ENCODE data around the gene ARHGAP44. TPM values are rescaled to one million over a fixed set of nuclear protein-coding genes. Genes with fewer than 3 reads are reported as not detected.

ARHGAP44 gene
- total and polyA plus RNA-seq, 2 of the 8 experiments (the other 6 are each of a cell fraction or from before 2014, with no cell fraction given), result 6.2 to 22.2 TPM

DNA sequence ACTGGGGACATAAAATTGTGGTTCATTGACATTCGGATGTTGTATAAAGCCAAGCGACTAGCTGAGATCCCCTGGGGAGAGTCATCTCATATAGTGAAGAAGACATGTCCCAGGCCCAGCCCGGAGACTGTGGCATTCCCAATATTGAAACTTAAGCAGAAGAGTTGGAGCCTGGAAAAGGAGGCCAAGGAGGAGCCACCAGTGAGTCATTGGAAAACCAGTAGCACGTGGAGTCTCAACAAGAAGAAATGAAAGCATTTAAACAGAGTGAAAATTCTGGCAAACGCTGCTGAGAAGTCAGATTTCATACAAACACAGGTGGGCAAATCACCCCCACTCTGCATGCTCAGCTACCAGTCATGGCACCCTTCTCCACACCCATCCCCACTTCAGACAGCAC, 237.9 kb downstream of the ARHGAP44 start:
- Histone ChIP-seq H4K20me1 (replicated peaks in 1 of 2; ENCODE audit: control insufficient read depth in 1 of 2, insufficient read depth in 2 of 2, low read length in 2 of 2) (no peaks in the 10 kb centered on the region), H3K9ac (replicated peaks in 1 of 4; ENCODE audit: extremely low read depth in 1 of 4, low read depth in 3 of 4, low read length in 3 of 4) (no peak overlapping the region), H3K79me1 (ENCODE audit: low read depth, low read length) (no peaks in the 10 kb centered on the region), H3K4me2 (ENCODE audit: insufficient read depth in 1 of 2, low read depth in 2 of 2, low read length in 2 of 2) (no peak overlapping the region), H2BK12ac (ENCODE audit: low read depth, low read length) (no peak overlapping the region), H3K4me1 (replicated peaks in 1 of 4; ENCODE audit: control insufficient read depth in 3 of 4, insufficient read depth in 4 of 4, low read length in 3 of 4) (peaks cover 0 to 5% (median 4%) of the 10 kb centered on the region in 4 experiments; a peak in 3 of 7 replicates), H3K18ac (ENCODE audit: extremely low read depth, low read length) (no peak overlapping the region), H3K14ac (ENCODE audit: insufficient read length) (no peak overlapping the region), H3K36me3 (ENCODE audit: control insufficient read depth in 2 of 4, insufficient read depth in 4 of 4, low read length in 3 of 4) (no peaks in the 10 kb centered on the region), H4K91ac (replicated peaks; ENCODE audit: insufficient read length, low read length) (no peak overlapping the region), H3K79me2 (ENCODE audit: control insufficient read depth in 1 of 2, insufficient read depth in 2 of 2, low read length in 2 of 2) (no peaks in the 10 kb centered on the region), H4K8ac (ENCODE audit: extremely low read depth, insufficient read depth, low read length) (no peak overlapping the region), H2BK15ac (ENCODE audit: low read length) (no peak overlapping the region), H2BK20ac (ENCODE audit: low read length) (no peak overlapping the region), H3K23me2 (ENCODE audit: low read depth, low read length) (peaks cover 4% of the 10 kb centered on the region; the same call in 1 of the 2 replicates), H2AFZ (ENCODE audit: low read length) (no peak overlapping the region), H4K5ac (ENCODE audit: insufficient read length, low read depth, low read length) (no peak overlapping the region), H3K56ac (replicated peaks; ENCODE audit: insufficient read length, low read depth, low read length) (no peak overlapping the region), H2AK5ac (ENCODE audit: low read depth, low read length) (no peak overlapping the region), H3K23ac (ENCODE audit: insufficient read length) (no peak overlapping the region), H3K27ac (ENCODE audit: low read depth, low read length) (no peak overlapping the region), H2BK5ac (ENCODE audit: low read depth, low read length) (no peak overlapping the region), H3K4ac (replicated peaks; ENCODE audit: insufficient read length, low read depth, low read length) (no peak overlapping the region), H3K9me3 (ENCODE audit: insufficient read depth in 2 of 2, low read depth in 1 of 2, low read length in 1 of 2) (no peaks in the 10 kb centered on the region), H3K4me3 (ENCODE audit: extremely low read depth in 1 of 4, insufficient read depth in 2 of 4, low read depth in 3 of 4, low read length in 4 of 4) (no peak overlapping the region), H2BK120ac (replicated peaks; ENCODE audit: low read depth, low read length) (no peak overlapping the region), H3K27me3 (replicated peaks in 1 of 4; ENCODE audit: control insufficient read depth in 3 of 4, extremely low read depth in 1 of 4, insufficient read depth in 3 of 4, low read length in 3 of 4) (no peaks in the 10 kb centered on the region)
- FAIRE-seq, result no peak
- POLR2A ChIA-PET (ENCODE audit: partially characterized antibody), result no interaction called here
- TF ChIP-seq BRCA1 (IDR thresholded peaks at IDR 0.05; ENCODE audit: low read depth, low read length) (no peak), GABPA (IDR thresholded peaks at IDR 0.05; ENCODE audit: borderline replicate concordance, insufficient read depth, low read length) (no peak)
- 89% methylated on average over 5 of the region's 5 CpGs; no CpG with 5 or more reads in 1 of the 2 experiments for WGBS, 2 experiments (ENCODE audit: extremely low coverage in 1 of 2, insufficient coverage in 1 of 2, insufficient read length in 1 of 2, insufficient replicate concordance in 2 of 2, low coverage in 1 of 2, low lambda C conversion rate in 2 of 2, missing lambda C conversion rate in 1 of 2)
- CTCF ChIA-PET (ENCODE audit: partially characterized antibody), result interaction anchor here (6.2 kb wide), 1 partner anchor 7 kb away, joined by 45 read pairs; the partner anchor contains the start of gene ELAC2
- DNase-seq (ENCODE audit: low read depth in 1 of 2, low spot score in 2 of 2), result no peak

Data from H1 (cell line).